ENCODE measurements around the gene SREBF1. TPM values are rescaled to one million over a fixed set of nuclear protein-coding genes. Genes with fewer than 3 reads are reported as not detected.

Gene SREBF1
- total RNA-seq, 4 donors from 2014 or later: 115 to 253 (median 191) TPM

- Histone ChIP-seq H3K27ac (peak overlapping the region in 1 of 4 donors; percentile 74), H3K4me3 (no peak overlapping the region), H3K9me3 (no peaks in the 10 kb centered on the region), H3K36me3 (peaks cover 0 to 79% (median 4%) of the 10 kb centered on the region in 3 donors), H3K27me3 (no peaks in the 10 kb centered on the region), H3K4me1 (peaks cover 0 to 10% (median 0%) of the 10 kb centered on the region in 4 donors)
- DNase-seq (ENCODE audit: low spot score in 2 of 2): no peak
- TF ChIP-seq POLR2A (IDR thresholded peaks at IDR 0.05): no peak
- WGBS, 2 donors: 79 to 84% methylated on average over 9 to 12 of the region's 12 CpGs
These were observed 36.2 kb downstream of the SREBF1 start for GRCh38 chr17:17800504-17801021.

GRCh38 chr17:17798573-17799255 is 38.1 kb downstream of the SREBF1 start:
- TF ChIP-seq, protein P1, sequence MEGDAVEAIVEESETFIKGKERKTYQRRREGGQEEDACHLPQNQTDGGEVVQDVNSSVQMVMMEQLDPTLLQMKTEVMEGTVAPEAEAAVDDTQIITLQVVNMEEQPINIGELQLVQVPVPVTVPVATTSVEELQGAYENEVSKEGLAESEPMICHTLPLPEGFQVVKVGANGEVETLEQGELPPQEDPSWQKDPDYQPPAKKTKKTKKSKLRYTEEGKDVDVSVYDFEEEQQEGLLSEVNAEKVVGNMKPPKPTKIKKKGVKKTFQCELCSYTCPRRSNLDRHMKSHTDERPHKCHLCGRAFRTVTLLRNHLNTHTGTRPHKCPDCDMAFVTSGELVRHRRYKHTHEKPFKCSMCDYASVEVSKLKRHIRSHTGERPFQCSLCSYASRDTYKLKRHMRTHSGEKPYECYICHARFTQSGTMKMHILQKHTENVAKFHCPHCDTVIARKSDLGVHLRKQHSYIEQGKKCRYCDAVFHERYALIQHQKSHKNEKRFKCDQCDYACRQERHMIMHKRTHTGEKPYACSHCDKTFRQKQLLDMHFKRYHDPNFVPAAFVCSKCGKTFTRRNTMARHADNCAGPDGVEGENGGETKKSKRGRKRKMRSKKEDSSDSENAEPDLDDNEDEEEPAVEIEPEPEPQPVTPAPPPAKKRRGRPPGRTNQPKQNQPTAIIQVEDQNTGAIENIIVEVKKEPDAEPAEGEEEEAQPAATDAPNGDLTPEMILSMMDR (IDR thresholded peaks at IDR 0.05): no peak
- TF ChIP-seq POLR2A (IDR thresholded peaks at IDR 0.05): no peak
- TF ChIP-seq EP300 (IDR thresholded peaks at IDR 0.05): no peak
- Histone ChIP-seq H3K9me3 (no peaks in the 10 kb centered on the region), H3K36me3 (peaks cover 0 to 79% (median 4%) of the 10 kb centered on the region in 3 donors), H3K4me1 (peaks cover 0 to 10% (median 0%) of the 10 kb centered on the region in 4 donors), H3K4me3 (no peak overlapping the region), H3K27me3 (no peaks in the 10 kb centered on the region), H3K27ac (no peak overlapping the region)
- 82 to 85% methylated on average over 13 to 14 of the region's 16 CpGs for WGBS, 2 donors
- DNase-seq (ENCODE audit: low spot score in 2 of 2): no peak

DNA sequence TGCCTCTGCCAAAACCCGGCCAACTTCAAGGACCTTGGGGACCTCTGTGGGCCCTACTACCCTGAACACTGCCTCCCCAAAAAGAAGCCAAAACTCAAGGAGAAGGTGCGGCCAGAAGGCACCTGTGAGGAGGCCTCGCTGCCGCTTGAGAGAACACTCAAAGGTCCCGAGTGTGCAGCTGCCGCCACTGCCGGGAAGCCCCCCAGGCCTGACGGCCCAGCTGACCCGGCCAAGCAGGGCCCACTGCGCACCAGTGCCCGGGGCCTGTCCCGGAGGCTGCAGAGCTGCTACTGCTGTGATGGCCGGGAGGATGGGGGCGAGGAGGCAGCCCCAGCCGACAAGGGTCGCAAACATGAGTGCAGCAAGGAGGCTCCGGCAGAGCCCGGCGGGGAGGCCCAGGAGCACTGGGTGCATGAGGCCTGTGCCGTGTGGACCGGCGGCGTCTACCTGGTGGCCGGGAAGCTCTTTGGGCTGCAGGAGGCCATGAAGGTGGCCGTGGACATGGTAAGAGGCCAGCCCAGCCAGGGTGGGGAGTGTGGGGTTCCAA is 38.7 kb downstream of the SREBF1 start:
- peaks cover 0 to 81% (median 3%) of the 10 kb centered on the region in 3 donors for H3K36me3 ChIP-seq

GRCh38 chr17:17797119-17797809 is 39.5 kb downstream of the SREBF1 start:
- DNase-seq (ENCODE audit: low spot score in 2 of 2): no peak
- peaks cover 0 to 84% (median 3%) of the 10 kb centered on the region in 3 donors for H3K36me3 ChIP-seq
- peaks cover 0 to 25% (median 5%) of the 10 kb centered on the region in 4 donors for H3K4me1 ChIP-seq
- no peaks in the 10 kb centered on the region for H3K27me3 ChIP-seq
- no peak overlapping the region for H3K4me3 ChIP-seq
- peak overlapping the region in 1 of 4 donors; percentile 24 for H3K27ac ChIP-seq
- TF ChIP-seq EP300 (IDR thresholded peaks at IDR 0.05): no peak
- 87 to 90% methylated on average over 26 to 30 of the region's 30 CpGs for WGBS, 2 donors
- no peaks in the 10 kb centered on the region for H3K9me3 ChIP-seq

More for the DNA sequence above, 38.7 kb downstream of the SREBF1 start:
- no peak overlapping the region for H3K27ac ChIP-seq
- no peaks in the 10 kb centered on the region for H3K9me3 ChIP-seq
- DNase-seq (ENCODE audit: low spot score in 2 of 2): no peak
- peaks cover 0 to 17% (median 2%) of the 10 kb centered on the region in 4 donors for H3K4me1 ChIP-seq
- WGBS, 2 donors: 85 to 88% methylated on average over 9 to 25 of the region's 25 CpGs
- TF ChIP-seq, protein P1 (IDR thresholded peaks at IDR 0.05): no peak
- no peak for TF ChIP-seq POLR2A (IDR thresholded peaks at IDR 0.05)
- no peak for TF ChIP-seq EP300 (IDR thresholded peaks at IDR 0.05)
- H3K27me3 ChIP-seq: no peaks in the 10 kb centered on the region
- H3K4me3 ChIP-seq: no peak overlapping the region

GRCh38 chr17:17796787-17797061 is 40.1 kb downstream of the SREBF1 start:
- DNase-seq (ENCODE audit: low spot score in 2 of 2): no peak
- TF ChIP-seq EP300 (IDR thresholded peaks at IDR 0.05) (no peak), POLR2A (IDR thresholded peaks at IDR 0.05) (no peak)
- TF ChIP-seq, protein P1 (IDR thresholded peaks at IDR 0.05): no peak
- peaks cover 0 to 30% (median 8%) of the 10 kb centered on the region in 4 donors for H3K4me1 ChIP-seq
- no peak overlapping the region for H3K27ac ChIP-seq
- no peak overlapping the region for H3K4me3 ChIP-seq
- H3K9me3 ChIP-seq: no peaks in the 10 kb centered on the region
- WGBS, 2 donors: 92 to 93% methylated on average over 13 of the region's 13 CpGs
- no peaks in the 10 kb centered on the region for H3K27me3 ChIP-seq
- H3K36me3 ChIP-seq: peaks cover 0 to 81% (median 3%) of the 10 kb centered on the region in 3 donors

Data from tibial nerve (tissue), 4 donors.